HG03378 (cell line): Measurements from ENCODE around the gene HOXB6.

Experiments used
- ATAC-seq: cut with Tn5 transposase; IDR thresholded peaks from one replicate; pipeline ENCODE4 v1.9.1; 2021; ENCODE audit warnings: mild to moderate bottlenecking, moderate library complexity; ENCODE audit not compliant: unreplicated experiment

The HOXB6 gene

DNA sequence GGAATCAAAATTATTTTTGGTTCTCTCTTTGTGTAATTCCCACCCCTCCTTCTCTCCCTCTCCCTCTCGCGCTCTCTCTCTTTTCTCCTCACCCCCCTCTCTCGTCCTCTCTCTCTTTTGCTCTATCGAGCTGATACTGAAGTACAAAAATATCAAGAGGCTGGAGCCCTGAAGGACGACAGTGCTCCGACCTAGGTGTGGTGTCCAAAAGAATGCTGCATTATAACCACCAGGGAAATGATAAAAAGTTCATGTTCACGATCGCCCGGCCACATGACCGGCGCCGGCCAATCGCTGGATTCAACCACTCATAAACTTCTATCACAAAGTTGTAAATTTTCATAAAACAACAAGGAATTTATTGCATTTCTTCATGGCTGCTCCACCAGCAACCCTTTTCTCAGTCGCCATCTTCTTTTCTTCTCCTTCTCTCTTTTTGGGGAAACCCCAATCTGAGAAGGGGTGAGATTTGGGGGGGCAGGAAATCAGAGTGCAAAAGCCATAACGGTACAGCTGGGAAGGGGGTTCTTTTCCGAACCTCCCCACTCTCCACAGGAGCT lies at the start of gene HOXB6:
Gene HOXB6, minus strand, starts transcription at position 217 of the 560 bp plus-strand sequence. CDS start 6,836 bp downstream, outside the sequence.
- ATAC-seq = no peak

DNA sequence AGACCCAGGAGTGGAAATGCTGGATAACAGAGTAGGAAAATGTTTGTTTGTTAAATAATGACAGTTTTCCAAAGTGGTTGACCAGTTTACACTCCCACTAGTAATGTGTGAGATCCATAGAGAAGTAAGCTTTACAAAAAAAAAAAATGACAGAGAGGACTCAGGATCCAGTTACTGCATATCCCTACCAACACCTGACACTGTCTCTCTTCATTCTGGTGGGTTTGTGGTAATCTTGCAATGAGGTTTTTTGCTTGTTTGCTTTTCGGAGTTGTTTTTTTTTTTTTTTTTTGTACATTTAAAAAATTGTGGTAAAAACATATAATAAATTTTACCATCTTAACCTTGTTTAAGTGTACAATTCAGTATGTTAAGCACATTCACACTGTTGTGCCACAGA lies 45.0 kb upstream of the HOXB6 start:
- no peak for ATAC-seq

- ATAC-seq = no peak
Measured at GRCh38 chr17:48647963-48648245, 43.1 kb upstream of the HOXB6 start.

GRCh38 chr17:48647103-48647962 lies 42.5 kb upstream of the HOXB6 start:
- no peak for ATAC-seq

GRCh38 chr17:48646183-48647102 lies 41.7 kb upstream of the HOXB6 start:
- ATAC-seq = no peak

DNA sequence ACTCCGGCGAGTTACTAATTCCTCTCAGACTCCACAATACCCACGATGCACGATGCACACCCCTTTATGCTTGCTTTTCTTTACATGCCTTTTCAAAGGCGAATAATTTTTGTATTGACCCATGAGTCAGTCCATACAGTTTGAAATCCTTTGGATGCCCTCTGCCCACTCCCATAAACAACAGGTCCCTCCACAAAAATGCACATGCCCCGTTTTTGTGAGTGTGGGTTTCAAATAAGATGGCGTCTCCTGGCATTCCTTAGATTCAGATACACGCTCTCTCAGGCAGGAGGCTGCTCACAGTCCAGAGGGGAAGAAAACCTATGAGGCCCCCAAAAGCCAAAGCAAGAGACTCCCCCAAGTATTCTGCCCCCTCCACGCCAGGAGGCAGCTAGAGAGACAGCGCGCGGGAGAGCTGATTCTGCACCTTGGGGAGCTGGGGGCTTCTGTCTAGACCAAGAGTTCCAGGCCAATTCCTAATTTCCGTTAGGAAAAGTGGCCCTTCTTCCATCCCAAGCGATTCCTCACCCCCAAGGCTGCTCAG lies 40.9 kb upstream of the HOXB6 start:
- ATAC-seq = no peak

- ATAC-seq = no peak
Measured at GRCh38 chr17:48644910-48645557, 40.2 kb upstream of the HOXB6 start.

GRCh38 chr17:48644159-48644558 lies 39.4 kb upstream of the HOXB6 start:
- no peak for ATAC-seq

DNA sequence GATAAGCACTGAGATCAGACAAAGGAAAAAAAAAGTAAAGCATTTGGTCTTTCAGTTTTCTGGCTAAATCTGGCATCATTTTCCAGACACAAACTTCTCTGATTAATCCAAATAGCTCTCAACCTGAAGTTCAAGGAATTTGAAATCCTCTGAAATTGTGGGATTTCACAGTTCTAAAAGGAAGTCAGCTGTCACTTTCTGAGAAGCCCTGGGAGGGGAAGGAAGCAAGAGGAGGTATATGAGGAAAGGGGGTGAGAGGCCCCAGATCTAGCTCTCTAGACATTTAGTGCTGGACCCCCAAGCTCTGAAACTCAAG lies 38.9 kb upstream of the HOXB6 start:
- ATAC-seq = no peak

DNA sequence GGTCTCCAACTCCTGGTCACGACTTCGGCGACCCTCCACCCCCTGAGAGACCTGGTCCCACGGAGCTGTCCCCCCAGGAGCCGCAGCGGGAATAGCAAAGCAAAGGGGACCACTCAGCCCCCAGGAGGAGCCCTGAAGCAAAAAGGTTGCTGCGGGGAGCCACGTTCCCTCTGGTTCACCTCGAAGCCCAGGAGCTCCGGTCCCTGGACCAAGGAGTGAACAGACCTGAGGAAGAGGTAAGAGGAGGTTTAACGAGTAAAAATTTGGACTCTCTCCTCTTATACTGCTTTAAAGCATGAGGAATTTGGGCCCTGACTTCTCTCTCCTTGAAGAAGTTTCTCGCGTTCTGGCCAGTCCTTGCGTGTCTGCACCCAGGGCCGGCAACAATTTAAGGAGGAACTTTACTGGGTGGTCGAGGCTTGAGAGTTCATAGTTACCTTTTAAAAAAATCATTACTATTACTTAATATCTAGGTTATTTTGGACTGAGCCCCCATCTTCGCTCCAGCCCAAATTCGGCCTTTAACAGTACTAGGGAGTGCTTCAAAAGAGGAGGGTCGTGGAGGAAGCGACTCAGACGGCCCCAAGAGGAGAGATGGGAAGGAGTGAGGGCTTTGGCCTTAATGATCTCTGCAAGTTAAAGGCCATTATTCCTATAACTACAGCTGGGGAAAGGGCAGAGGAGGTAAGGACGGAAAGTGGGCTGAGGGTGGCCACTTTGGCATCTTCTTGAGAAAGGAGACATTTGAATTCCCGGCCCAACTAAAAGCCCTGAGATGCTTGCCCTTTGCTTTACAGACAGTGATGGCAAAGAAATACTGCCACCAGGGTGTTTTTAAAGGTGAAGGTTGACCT lies 38.3 kb upstream of the HOXB6 start:
- ATAC-seq = no peak

GRCh38 chr17:48642059-48642842 lies 37.5 kb upstream of the HOXB6 start:
- ATAC-seq = no peak

- ATAC-seq = no peak
Measured at GRCh38 chr17:48641541-48642058, 36.8 kb upstream of the HOXB6 start.

- no peak for ATAC-seq
Measured at GRCh38 chr17:48640858-48641180, 36.0 kb upstream of the HOXB6 start.

DNA sequence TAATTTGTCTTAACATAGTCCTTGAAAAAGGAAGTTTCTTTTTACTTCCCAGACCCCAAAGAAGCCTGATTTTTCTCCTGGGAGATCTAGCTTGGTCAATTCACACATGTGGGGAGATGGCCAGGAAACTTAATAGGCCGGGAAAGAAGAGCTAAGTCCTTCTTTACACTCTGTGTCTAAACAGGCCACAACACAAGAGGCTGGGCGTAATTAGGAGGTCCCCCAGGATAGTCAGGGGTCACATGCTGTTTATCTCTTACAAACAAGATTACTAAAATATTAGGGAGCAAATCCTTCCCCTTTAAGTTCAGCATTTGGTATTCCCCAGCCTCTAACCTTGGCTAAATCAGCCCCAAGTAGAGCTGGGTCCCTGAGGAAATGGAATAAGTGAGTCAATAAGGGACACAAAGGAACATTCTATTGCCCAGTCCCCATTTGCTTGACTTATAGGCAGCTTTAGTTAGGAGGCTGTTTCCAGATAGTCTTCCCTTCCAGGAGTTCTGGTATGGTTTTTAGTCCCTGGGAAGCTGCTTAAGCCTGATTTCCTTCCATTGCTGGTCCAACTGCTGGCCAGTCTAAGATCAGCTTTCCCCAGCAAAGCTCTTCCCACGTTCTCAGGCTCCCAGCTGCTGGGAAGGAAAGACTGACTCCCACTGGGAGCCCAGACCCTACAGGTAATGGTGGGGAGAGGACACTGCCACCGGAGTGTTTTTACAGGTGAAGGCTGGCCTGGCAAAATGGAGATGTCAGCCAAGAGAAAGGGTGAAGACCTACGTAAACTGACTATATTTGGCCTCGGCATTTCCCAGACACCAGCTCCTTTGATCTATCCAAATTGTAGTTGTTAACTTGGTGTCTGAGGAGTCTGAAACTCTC lies 35.4 kb upstream of the HOXB6 start:
- no peak for ATAC-seq

DNA sequence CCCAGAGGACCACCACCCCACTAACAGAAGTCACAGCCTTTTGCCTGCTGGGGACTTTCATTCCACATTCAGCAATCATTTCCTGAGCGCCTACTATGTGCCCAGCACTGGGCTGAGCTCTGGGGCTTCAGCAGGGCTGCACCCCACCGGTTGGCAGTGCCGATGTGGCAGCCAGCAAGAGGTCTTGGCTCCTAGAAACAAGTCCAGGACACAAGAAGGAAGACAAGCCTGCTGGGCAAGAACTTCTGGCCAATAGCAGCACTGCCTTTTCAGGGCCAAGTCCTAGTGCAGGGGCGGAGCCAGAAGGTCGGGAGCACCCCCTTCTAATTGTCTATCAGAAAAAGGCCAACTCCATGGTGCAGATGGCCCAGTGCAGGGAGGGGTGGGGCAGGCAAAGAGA lies 34.4 kb upstream of the HOXB6 start:
- ATAC-seq = no peak

- ATAC-seq = no peak
Measured at GRCh38 chr17:48637323-48638260, 32.8 kb upstream of the HOXB6 start.
